HAP-1 (cell line): ENCODE measurements around the gene EIF3K.
"Not testable (repeated sequence)": the region's sequence is repeated elsewhere in the genome, so short reads cannot be mapped to it uniquely, and the experiment has no call there.

ENCODE experiments used
- DNase-seq, 2 experiments: peaks; one replicate each; pipeline ENCODE4 v3.0.0-alpha.2; 2016 to 2020; ENCODE audit warnings: low spot score in 2 of 2
- H3K27me3 ChIP-seq: fragments of 250-450 bp; sonication (Bioruptor Pico); 2 replicates; pipeline ENCODE4 v1.5.1; 2020; ENCODE audit warnings: low read depth, mild to moderate bottlenecking, moderate library complexity
- H3K36me3 ChIP-seq: fragments of 250-450 bp; sonication (Bioruptor Pico); replicated peaks from 2 replicates; pipeline ENCODE4 v1.5.1; 2020; ENCODE audit warnings: mild to moderate bottlenecking
- H3K4me1 ChIP-seq: fragments of 250-450 bp; sonication (Bioruptor Pico); 2 replicates; pipeline ENCODE4 v1.5.1; 2020; ENCODE audit warnings: mild to moderate bottlenecking
- H3K4me3 ChIP-seq: fragments of 250-450 bp; sonication (Bioruptor Pico); 2 replicates; pipeline ENCODE4 v1.5.1; 2020; ENCODE audit warnings: mild to moderate bottlenecking, moderate library complexity
- H3K9me3 ChIP-seq: fragments of 250-450 bp; sonication (Bioruptor Pico); 2 replicates; pipeline ENCODE4 v1.5.1; 2020; ENCODE audit warnings: mild to moderate bottlenecking, moderate library complexity
- in situ Hi-C: fragments of 300-500 bp; cut with MboI; formaldehyde crosslinking; loops from 3 replicates; pipeline ENCODE4 v1.14.3; 2020; ENCODE audit warnings: low sequenced_read_pairs, inconsistent platforms, mixed read lengths

The EIF3K gene

GRCh38 chr19:38631811-38632475, 13.0 kb downstream of the EIF3K start:
- not testable (repeated sequence) for H3K27me3 ChIP-seq, H3K4me3 ChIP-seq, H3K9me3 ChIP-seq, H3K4me1 ChIP-seq
- DNase-seq, result peak in 1 of 2 experiments; percentile 44
- in situ Hi-C loops, result loop anchor here (5.0 to 25.0 kb wide), 3 partner anchors 115 to 395 kb away; partner anchors contain the start of gene FAM98C
- peaks cover 84% of the 10 kb centered on the region for H3K36me3 ChIP-seq

GRCh38 chr19:38632476-38633213, 13.7 kb downstream of the EIF3K start:
- peaks cover 10% of the 10 kb centered on the region for H3K4me1 ChIP-seq
- no peak for DNase-seq
- H3K36me3 ChIP-seq, result peaks cover 82% of the 10 kb centered on the region
- H3K9me3 ChIP-seq, result no peaks in the 10 kb centered on the region
- no peak overlapping the region for H3K4me3 ChIP-seq
- in situ Hi-C loops, result loop anchor here (5.0 to 25.0 kb wide), 3 partner anchors 115 to 395 kb away; partner anchors contain the start of gene FAM98C
- H3K27me3 ChIP-seq, result no peaks in the 10 kb centered on the region

- no peaks in the 10 kb centered on the region for H3K27me3 ChIP-seq
- in situ Hi-C loops, result loop anchor here (5.0 to 25.0 kb wide), 3 partner anchors 118 to 398 kb away; partner anchors contain the start of gene FAM98C
- H3K4me3 ChIP-seq, result no peak overlapping the region
- peaks cover 70% of the 10 kb centered on the region for H3K36me3 ChIP-seq
- no peaks in the 10 kb centered on the region for H3K9me3 ChIP-seq
- H3K4me1 ChIP-seq, result peaks cover 10% of the 10 kb centered on the region
- DNase-seq, result peak in 1 of 2 experiments; percentile 85
These were observed 15.9 kb downstream of the EIF3K start for GRCh38 chr19:38634757-38635482.

DNA sequence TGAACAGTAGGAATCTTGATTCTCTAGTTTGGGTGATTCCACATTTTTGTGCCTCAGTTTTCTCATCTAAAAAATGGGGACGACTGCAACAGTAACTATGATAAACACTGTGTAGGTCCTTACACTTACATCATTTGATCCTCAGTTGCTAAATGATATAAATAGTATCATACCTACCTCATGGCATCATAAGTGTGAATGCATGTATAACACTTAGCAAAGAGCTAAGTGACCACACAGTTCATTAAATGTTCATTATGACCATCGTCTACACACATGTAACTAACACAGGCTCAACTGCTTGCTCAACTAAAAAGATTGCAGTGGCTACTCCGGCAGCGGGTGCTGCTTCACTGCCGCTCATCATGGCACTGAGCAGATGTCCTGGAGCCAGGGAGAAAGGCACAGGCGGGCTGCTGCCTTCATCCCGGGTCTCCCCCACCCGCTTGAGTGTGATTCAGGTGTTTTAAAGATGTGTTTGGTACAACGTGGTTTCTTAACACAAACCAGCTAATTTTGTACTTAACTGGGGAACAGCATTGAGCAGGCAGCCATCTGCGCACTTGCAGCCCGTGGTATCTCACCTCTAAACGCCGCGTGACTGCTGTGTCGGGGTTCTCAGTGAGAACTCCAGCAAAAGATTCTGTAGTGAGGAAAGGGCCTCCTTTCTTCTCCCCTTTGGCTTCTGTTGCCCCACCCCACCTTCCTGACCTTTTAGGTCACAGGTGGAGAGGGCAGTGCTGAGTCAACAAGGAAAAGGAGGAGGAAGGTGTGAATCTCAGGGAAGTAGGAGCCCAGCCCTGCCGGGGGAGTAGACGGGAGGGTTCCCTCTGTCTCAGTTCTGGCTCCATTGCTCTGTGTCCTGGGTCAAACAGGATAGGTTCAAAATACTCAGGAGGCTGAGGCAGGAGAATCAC, 16.8 kb downstream of the EIF3K start:
- in situ Hi-C loops, result loop anchor here (10.0 to 25.0 kb wide), 2 partner anchors 231 to 398 kb away; partner anchors contain the start of gene FAM98C
- no peak overlapping the region for H3K4me3 ChIP-seq
- no peaks in the 10 kb centered on the region for H3K9me3 ChIP-seq
- H3K27me3 ChIP-seq, result no peaks in the 10 kb centered on the region
- peaks cover 63% of the 10 kb centered on the region for H3K36me3 ChIP-seq
- DNase-seq, result no peak
- peaks cover 10% of the 10 kb centered on the region for H3K4me1 ChIP-seq

GRCh38 chr19:38638461-38638860, 19.5 kb downstream of the EIF3K start:
- Histone ChIP-seq H3K4me3 (no peak overlapping the region), H3K36me3 (peaks cover 38% of the 10 kb centered on the region), H3K27me3 (no peaks in the 10 kb centered on the region), H3K4me1 (peaks cover 4% of the 10 kb centered on the region), H3K9me3 (no peaks in the 10 kb centered on the region)
- in situ Hi-C loops, result loop anchor here (10.0 to 25.0 kb wide), 2 partner anchors 234 to 401 kb away; partner anchors contain the start of gene FAM98C
- DNase-seq, result no peak

- no peak overlapping the region for H3K4me3 ChIP-seq
- no peaks in the 10 kb centered on the region for H3K9me3 ChIP-seq
- H3K27me3 ChIP-seq, result no peaks in the 10 kb centered on the region
- H3K4me1 ChIP-seq, result peaks cover 4% of the 10 kb centered on the region
- no peak for DNase-seq
- in situ Hi-C loops, result loop anchor here (10.0 to 25.0 kb wide), 2 partner anchors 235 to 402 kb away; partner anchors contain the start of gene FAM98C
- peaks cover 33% of the 10 kb centered on the region for H3K36me3 ChIP-seq
These were observed 20.7 kb downstream of the EIF3K start for GRCh38 chr19:38639679-38640078.

GRCh38 chr19:38640368-38640767, 21.4 kb downstream of the EIF3K start:
- H3K27me3 ChIP-seq, result no peaks in the 10 kb centered on the region
- in situ Hi-C loops, result loop anchor here (25.0 kb wide), 1 partner anchor 403 kb away; no protein-coding TSS in a partner anchor
- H3K9me3 ChIP-seq, result no peaks in the 10 kb centered on the region
- no peak overlapping the region for H3K4me3 ChIP-seq
- no peak for DNase-seq
- peaks cover 26% of the 10 kb centered on the region for H3K36me3 ChIP-seq
- H3K4me1 ChIP-seq, result peaks cover 4% of the 10 kb centered on the region

- DNase-seq, result no peak
- peaks cover 7% of the 10 kb centered on the region for H3K4me1 ChIP-seq
- H3K4me3 ChIP-seq, result no peak overlapping the region
- H3K36me3 ChIP-seq, result peaks cover 10% of the 10 kb centered on the region
- no peaks in the 10 kb centered on the region for H3K27me3 ChIP-seq
- H3K9me3 ChIP-seq, result no peaks in the 10 kb centered on the region
- in situ Hi-C loops, result loop anchor here (25.0 kb wide), 1 partner anchor 405 kb away; no protein-coding TSS in a partner anchor
These were observed 23.2 kb downstream of the EIF3K start for GRCh38 chr19:38642176-38642575.

DNA sequence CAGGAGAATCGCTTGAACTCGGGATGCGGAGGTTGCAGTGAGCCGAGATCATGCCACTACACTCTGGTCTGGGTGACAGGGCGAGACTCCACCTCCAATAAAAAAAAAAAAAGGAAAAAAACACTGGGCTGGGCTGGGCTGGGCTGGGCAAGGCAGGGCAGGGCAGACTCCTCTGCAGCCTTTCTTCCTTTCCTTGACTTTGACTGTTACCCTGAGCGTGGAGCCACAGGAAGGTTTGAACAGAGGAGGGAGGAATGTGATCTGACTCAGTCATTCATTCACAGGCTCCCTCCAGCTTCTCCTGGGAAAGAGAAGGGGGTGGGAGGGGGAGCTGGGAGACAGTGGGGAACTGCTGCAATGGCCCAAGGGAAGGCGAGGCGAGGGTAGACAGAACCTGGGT, 25.7 kb downstream of the EIF3K start:
- in situ Hi-C loops, result loop anchor here (25.0 kb wide), 1 partner anchor 407 kb away; no protein-coding TSS in a partner anchor
- H3K9me3 ChIP-seq, result no peaks in the 10 kb centered on the region
- DNase-seq, result no peak
- no peak overlapping the region for H3K4me3 ChIP-seq
- H3K36me3 ChIP-seq, result no peaks in the 10 kb centered on the region; the same call in 1 of the 2 replicates
- H3K27me3 ChIP-seq, result no peaks in the 10 kb centered on the region
- H3K4me1 ChIP-seq, result peaks cover 9% of the 10 kb centered on the region

GRCh38 chr19:38647368-38647965, 28.5 kb downstream of the EIF3K start, which contains the start of gene ACTN4:
TSS of gene ACTN4 (plus strand) at chr19:38647649. CDS start at chr19:38647746, 97 bp downstream.
- in situ Hi-C loops, result loop anchor here (25.0 kb wide), 1 partner anchor 410 kb away; no protein-coding TSS in a partner anchor
- no peaks in the 10 kb centered on the region for H3K9me3 ChIP-seq
- DNase-seq, result peak; percentile 87 to 99
- H3K4me3 ChIP-seq, result peak within 1 kb of the TSS; percentile 95
- peaks cover 28% of the 10 kb centered on the region for H3K4me1 ChIP-seq
- no peaks in the 10 kb centered on the region for H3K27me3 ChIP-seq
- no peaks in the 10 kb centered on the region; the same call in 1 of the 2 replicates for H3K36me3 ChIP-seq

DNA sequence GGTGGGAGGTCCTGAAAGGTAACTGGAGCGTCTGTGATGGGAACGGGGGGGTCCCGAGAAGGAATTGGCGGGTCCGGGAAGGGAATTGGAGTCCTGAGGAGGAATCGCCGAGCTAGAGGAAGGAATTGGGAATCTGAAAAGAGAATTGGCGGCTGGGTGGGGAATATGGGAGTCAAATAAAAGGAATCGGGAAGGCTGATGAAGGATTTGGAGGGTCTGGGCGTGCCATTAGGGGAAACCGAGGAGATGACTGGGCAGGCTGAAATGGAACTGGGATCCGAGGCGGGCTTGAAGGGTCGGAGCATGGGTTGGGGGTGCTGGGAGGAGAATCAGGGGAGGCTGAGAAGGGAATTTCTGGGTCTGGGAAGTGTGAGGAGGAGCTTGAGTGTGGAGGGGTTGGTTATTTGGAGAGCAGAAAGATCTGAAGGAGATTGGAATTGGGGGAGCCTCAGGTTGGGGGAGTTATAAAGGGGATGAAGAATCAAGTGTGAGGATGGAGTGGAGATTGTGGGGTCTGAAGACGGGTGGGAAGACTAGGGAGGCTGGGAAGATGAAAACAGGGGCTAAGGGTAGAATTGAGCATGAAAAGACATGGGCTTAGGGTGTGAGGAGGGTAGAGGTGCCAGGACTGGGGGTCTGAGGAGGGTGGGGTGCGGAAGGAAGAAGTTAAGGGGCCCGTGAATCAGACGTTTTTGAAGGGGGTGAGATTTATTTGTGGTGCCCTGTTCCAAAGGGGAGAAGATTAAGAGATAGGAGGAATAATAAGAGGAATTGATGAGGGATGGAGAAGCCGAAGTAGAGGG, 29.2 kb downstream of the EIF3K start:
- H3K27me3 ChIP-seq, result no peaks in the 10 kb centered on the region
- in situ Hi-C loops, result loop anchor here (25.0 kb wide), 1 partner anchor 411 kb away; no protein-coding TSS in a partner anchor
- H3K4me3 ChIP-seq, result peak overlapping the region; percentile 95
- peaks cover 34% of the 10 kb centered on the region for H3K4me1 ChIP-seq
- H3K9me3 ChIP-seq, result no peaks in the 10 kb centered on the region
- no peaks in the 10 kb centered on the region; the same call in 1 of the 2 replicates for H3K36me3 ChIP-seq
- DNase-seq, result peak in 1 of 2 experiments; percentile 36
